Lung (tissue), 12 donors: ENCODE measurements around the gene NCAM1. TPM values are rescaled to one million over a fixed set of nuclear protein-coding genes. Genes with fewer than 3 reads are reported as not detected.

Source experiments
- ATAC-seq: fragments of 200-7000 bp; cut with Tn5 transposase; one replicate; pipeline ENCODE4 v1.9.1; 2020; ENCODE audit warnings: moderate number of reproducible peaks; ENCODE audit not compliant: insufficient read depth, low FRiP score
- DNase-seq, 3 donors: peaks; one replicate each; pipeline ENCODE4 v3.0.0-alpha.2; 2013 to 2017
- H3K27ac ChIP-seq, 2 donors: one replicate each; pipeline ENCODE4 v1.5.1; 2013; ENCODE audit warnings: mild to moderate bottlenecking in 2 of 2, moderate library complexity in 2 of 2, control low read depth in 1 of 2, inconsistent platforms in 1 of 2, low read depth in 1 of 2, low read length in 1 of 2
- H3K27me3 ChIP-seq, 3 donors: one replicate each; pipeline ENCODE4 v1.5.1; 2013; ENCODE audit warnings: low read length in 2 of 3; ENCODE audit not compliant: control insufficient read depth in 3 of 3, insufficient read depth in 3 of 3
- H3K36me3 ChIP-seq, 4 donors: one replicate each; pipeline ENCODE4 v1.5.1; 2013; ENCODE audit warnings: low read length in 4 of 4, mild to moderate bottlenecking in 1 of 4, moderate library complexity in 1 of 4; ENCODE audit not compliant: control insufficient read depth in 4 of 4, insufficient read depth in 4 of 4
- H3K4me1 ChIP-seq, 5 donors: one replicate each; pipeline ENCODE4 v1.5.1; 2013; ENCODE audit warnings: low read length in 5 of 5, mild to moderate bottlenecking in 2 of 5, moderate library complexity in 1 of 5; ENCODE audit not compliant: control insufficient read depth in 5 of 5, insufficient read depth in 5 of 5
- H3K4me3 ChIP-seq: one replicate; pipeline ENCODE4 v1.5.1; 2013; ENCODE audit warnings: mild to moderate bottlenecking, control low read depth, moderate library complexity
- H3K9ac ChIP-seq, 2 donors: one replicate each; pipeline ENCODE4 v1.5.1; 2013; ENCODE audit warnings: low read length in 2 of 2, control low read depth in 1 of 2; ENCODE audit not compliant: insufficient read depth in 1 of 2
- H3K9me3 ChIP-seq, 4 donors: one replicate each; pipeline ENCODE4 v1.5.1; 2013; ENCODE audit warnings: low read length in 3 of 4, mild to moderate bottlenecking in 1 of 4, moderate library complexity in 1 of 4; ENCODE audit not compliant: control insufficient read depth in 4 of 4, insufficient read depth in 3 of 4
- WGBS, 2 donors: extraction: QIAGEN DNeasy Blood & Tissue Kit; methylation state at CpG; one replicate each; pipeline ENCODE4 v1.1.7; 2013; 5-methylcytosine and 5-hydroxymethylcytosine counted together
- polyA plus RNA-seq, 2 donors: library from polyadenylated mRNA; stranded (reverse); fragments of 200-250 nt; gene quantifications; one replicate each; pipeline ENCODE4 v1.2.1, GENCODE V29; 2013
- total RNA-seq, 2 donors: library from RNA; depleted of rRNA in 1 of 2; stranded (reverse); fragments of >200 nt in 1 of 2; gene quantifications; one replicate each; pipeline ENCODE4 v1.2.1, GENCODE V29; 2014 to 2021
- TF ChIP-seq, protein P1 (sequence below): IDR thresholded peaks from 2 replicates; pipeline ENCODE4 v1.5.1; 2012; ENCODE audit warnings: mild to moderate bottlenecking; ENCODE audit errors: control extremely low read depth, extremely low read depth
- donor health status: control.
- donor health status: control.
- donor health status: Bipolar disorder and iron deficiency.
- donor health status: healthy.
- donor health status: DM: yes; HTN: yes; CAD: no.

The NCAM1 gene
- total and polyA plus RNA-seq, 4 donors, result 0.28 to 36.5 (median 2.4) TPM

DNA sequence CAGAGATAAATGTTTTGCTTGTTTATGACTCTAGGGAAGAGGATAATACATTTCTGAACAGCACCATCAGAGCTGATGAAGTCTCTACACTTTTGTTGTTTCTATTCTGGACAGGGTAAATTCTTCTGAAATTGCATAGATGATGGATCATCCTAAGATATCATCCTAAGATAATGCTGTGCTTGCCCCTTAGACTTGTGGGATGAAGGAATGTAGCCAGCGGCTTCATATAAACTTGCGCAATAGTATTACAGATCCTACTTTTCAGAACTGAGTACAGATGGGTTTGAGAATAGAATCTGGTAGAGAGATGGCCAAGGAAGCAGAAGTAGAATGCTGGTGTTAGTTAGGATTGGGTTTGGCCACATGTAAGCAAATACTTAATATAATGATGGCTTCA is 61.0 kb downstream of the NCAM1 start:
- H3K4me3 ChIP-seq, result no peak overlapping the region
- H3K27ac ChIP-seq, result no peak overlapping the region
- TF ChIP-seq, protein P1, sequence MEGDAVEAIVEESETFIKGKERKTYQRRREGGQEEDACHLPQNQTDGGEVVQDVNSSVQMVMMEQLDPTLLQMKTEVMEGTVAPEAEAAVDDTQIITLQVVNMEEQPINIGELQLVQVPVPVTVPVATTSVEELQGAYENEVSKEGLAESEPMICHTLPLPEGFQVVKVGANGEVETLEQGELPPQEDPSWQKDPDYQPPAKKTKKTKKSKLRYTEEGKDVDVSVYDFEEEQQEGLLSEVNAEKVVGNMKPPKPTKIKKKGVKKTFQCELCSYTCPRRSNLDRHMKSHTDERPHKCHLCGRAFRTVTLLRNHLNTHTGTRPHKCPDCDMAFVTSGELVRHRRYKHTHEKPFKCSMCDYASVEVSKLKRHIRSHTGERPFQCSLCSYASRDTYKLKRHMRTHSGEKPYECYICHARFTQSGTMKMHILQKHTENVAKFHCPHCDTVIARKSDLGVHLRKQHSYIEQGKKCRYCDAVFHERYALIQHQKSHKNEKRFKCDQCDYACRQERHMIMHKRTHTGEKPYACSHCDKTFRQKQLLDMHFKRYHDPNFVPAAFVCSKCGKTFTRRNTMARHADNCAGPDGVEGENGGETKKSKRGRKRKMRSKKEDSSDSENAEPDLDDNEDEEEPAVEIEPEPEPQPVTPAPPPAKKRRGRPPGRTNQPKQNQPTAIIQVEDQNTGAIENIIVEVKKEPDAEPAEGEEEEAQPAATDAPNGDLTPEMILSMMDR, result no peak
- DNase-seq, result peak in 1 of 3 donors; percentile 19
- H3K27me3 ChIP-seq, result no peaks in the 10 kb centered on the region
- no peak for ATAC-seq
- no peaks in the 10 kb centered on the region for H3K36me3 ChIP-seq
- H3K9ac ChIP-seq, result no peak overlapping the region
- H3K9me3 ChIP-seq, result no peaks in the 10 kb centered on the region
- 91 to 96% methylated on average over 2 of the region's 2 CpGs for WGBS, 2 donors
- H3K4me1 ChIP-seq, result peaks cover 0 to 21% (median 0%) of the 10 kb centered on the region in 5 donors

DNA sequence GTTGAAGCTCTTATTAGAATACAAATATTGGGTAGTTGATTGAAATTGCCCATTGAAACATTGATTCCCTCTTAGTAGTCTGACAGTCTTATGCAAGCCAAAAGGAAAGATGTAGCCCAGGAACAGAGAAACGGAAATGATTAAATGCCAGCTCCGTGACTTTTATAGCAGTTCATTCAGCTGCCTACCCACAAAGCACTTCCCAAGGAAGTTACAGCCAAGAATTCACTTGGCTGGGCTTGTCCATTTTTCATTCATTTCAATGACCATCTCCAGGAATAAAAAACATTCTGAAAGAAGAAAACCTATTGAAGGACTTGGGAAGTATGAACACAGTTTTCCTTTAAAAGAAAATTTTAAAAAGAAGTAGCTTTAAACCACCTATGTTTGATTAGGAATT is 62.0 kb downstream of the NCAM1 start:
- ATAC-seq (no peak), DNase-seq (peak; percentile 17 to 69 (median 55))
- no peaks in the 10 kb centered on the region for H3K9me3 ChIP-seq
- 31 to 41% methylated on average over 2 of the region's 2 CpGs for WGBS, 2 donors
- TF ChIP-seq, protein P1, result no peak
- H3K9ac ChIP-seq, result no peak overlapping the region
- H3K4me3 ChIP-seq, result no peak overlapping the region
- no peaks in the 10 kb centered on the region for H3K36me3 ChIP-seq
- no peak overlapping the region for H3K27ac ChIP-seq
- H3K27me3 ChIP-seq, result no peaks in the 10 kb centered on the region
- peaks cover 0 to 18% (median 0%) of the 10 kb centered on the region in 5 donors for H3K4me1 ChIP-seq

DNA sequence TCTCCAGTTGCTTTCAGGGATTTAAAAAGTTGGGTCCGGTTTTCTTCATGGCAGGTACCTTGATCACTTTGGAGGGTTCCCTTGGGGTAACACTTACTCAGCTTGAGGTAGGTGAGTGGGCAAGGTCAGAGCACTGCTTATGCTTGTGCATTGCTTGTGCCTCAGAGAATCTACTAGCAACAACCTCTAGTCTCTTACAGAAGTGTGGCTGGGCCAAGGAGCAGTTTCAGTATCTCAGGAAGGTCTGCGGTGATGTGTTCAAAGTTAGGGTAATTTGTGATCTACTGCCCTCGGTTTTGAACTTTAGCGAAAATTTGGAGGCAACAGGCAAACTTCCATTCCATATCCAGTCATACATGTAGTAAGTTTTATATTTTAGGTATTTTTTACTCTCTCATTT is 62.8 kb downstream of the NCAM1 start:
- Histone ChIP-seq H3K4me3 (no peak overlapping the region), H3K9me3 (no peaks in the 10 kb centered on the region), H3K9ac (no peak overlapping the region), H3K36me3 (no peaks in the 10 kb centered on the region), H3K4me1 (peaks cover 0 to 18% (median 0%) of the 10 kb centered on the region in 5 donors), H3K27ac (no peak overlapping the region), H3K27me3 (no peaks in the 10 kb centered on the region)
- DNase-seq (no peak), ATAC-seq (no peak)
- TF ChIP-seq, protein P1, result no peak
- WGBS, 2 donors, result 94 to 97% methylated on average over 4 of the region's 4 CpGs

DNA sequence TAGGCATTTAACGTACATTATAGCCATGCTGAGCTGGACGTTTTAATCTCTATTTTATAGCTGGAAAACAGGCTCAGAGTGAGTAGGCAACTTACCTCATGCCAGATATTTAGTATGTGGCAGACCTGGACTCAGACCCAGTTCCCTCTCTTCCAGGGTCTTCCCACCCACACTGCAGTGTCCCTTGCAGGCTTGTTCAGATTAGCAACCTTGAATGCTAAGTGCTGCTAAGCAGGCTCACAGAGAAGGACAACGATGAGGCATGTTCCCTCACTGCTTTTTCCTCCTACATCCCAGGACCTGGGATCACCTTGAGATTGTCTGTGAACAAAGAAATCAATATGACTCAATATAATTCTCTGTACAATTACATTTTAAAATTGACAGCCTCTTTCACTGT is 65.6 kb downstream of the NCAM1 start:
- no peaks in the 10 kb centered on the region for H3K27me3 ChIP-seq
- TF ChIP-seq, protein P1, result no peak
- no peaks in the 10 kb centered on the region for H3K36me3 ChIP-seq
- no peak overlapping the region for H3K9ac ChIP-seq
- no peak overlapping the region for H3K4me3 ChIP-seq
- no peak overlapping the region for H3K27ac ChIP-seq
- H3K9me3 ChIP-seq, result no peaks in the 10 kb centered on the region
- no peak for DNase-seq
- peaks cover 0 to 18% (median 0%) of the 10 kb centered on the region in 5 donors for H3K4me1 ChIP-seq
- WGBS, 2 donors, result 76% methylated on average over 3 of the region's 3 CpGs
- ATAC-seq, result no peak
